Breast epithelium (tissue), 4 donors: ENCODE data around the gene EMILIN2. TPM values are rescaled to one million over a fixed set of nuclear protein-coding genes. Genes with fewer than 3 reads are reported as not detected.
A peak's percentile ranks its signal among the peaks of the same experiment; 100 is the strongest.

ENCODE experiments used
- DNase-seq, 2 donors: peaks; one replicate each; pipeline ENCODE4 v3.0.0-alpha.2; 2019; ENCODE audit warnings: low spot score in 2 of 2
- H3K27ac ChIP-seq, 2 donors: fragments of 200-600 bp; sonication (generic) in 1 of 2; one replicate each; pipeline ENCODE4 v1.5.1; 2016 to 2019; ENCODE audit warnings: mild to moderate bottlenecking in 1 of 2
- H3K27me3 ChIP-seq, 2 donors: fragments of 200-600 bp; sonication (generic) in 1 of 2; one replicate each; pipeline versions ENCODE4 v1.5.1 to v1.6.0; 2017 to 2019; ENCODE audit warnings: control low read depth in 1 of 2, mild to moderate bottlenecking in 1 of 2
- H3K36me3 ChIP-seq: fragments of 200-600 bp; one replicate; pipeline ENCODE4 v1.5.1; 2019
- H3K4me1 ChIP-seq, 2 donors: fragments of 200-600 bp; sonication (generic); one replicate each; pipeline ENCODE4 v1.5.1; 2016 to 2019; ENCODE audit warnings: control low read depth in 1 of 2
- H3K4me3 ChIP-seq, 3 donors: fragments of 200-600 bp; sonication (generic); 1 replicate in 2 of 3; 2 replicates in 1 of 3; pipeline ENCODE4 v1.5.1; 2016 to 2019; ENCODE audit warnings: mild to moderate bottlenecking in 3 of 3, moderate library complexity in 2 of 3
- H3K9me3 ChIP-seq, 2 donors: fragments of 200-600 bp; sonication (generic) in 1 of 2; one replicate each; pipeline ENCODE4 v1.5.1; 2016 to 2019; ENCODE audit warnings: control low read depth in 1 of 2
- CTCF ChIP-seq, 3 donors: fragments of 450-650 bp; IDR thresholded peaks; one replicate each; pipeline ENCODE4 v1.5.1; 2016 to 2017; ENCODE audit warnings: antibody characterized with exemption in 3 of 3, mild to moderate bottlenecking in 3 of 3, moderate library complexity in 3 of 3
- POLR2A ChIP-seq: fragments of 450-650 bp; IDR thresholded peaks from one replicate; pipeline ENCODE4 v1.6.1; 2016; ENCODE audit warnings: antibody characterized with exemption, mild to moderate bottlenecking, moderate library complexity
- POLR2AphosphoS5 ChIP-seq, 3 donors: sonication (generic); formaldehyde crosslinking; IDR thresholded peaks; one replicate each; pipeline ENCODE4 v1.6.1; 2017; ENCODE audit warnings: antibody characterized with exemption in 3 of 3
- intact Hi-C: fragments of 100-400 bp; cut with DNase I; formaldehyde crosslinking; loops from one replicate; pipeline ENCODE4 v1.15.1; 2023; ENCODE audit warnings: low total_unique reads
- total RNA-seq, 3 donors: library from RNA; depleted of rRNA; stranded (reverse); fragments of >200 nt; gene quantifications; one replicate each; pipeline ENCODE4 v1.1.0, GENCODE V29; 2016

Gene EMILIN2
- total RNA-seq, 3 donors from 2014 or later = 23.9 to 45.1 (median 32.4) TPM

- intact Hi-C loops = no loop called here
- Histone ChIP-seq H3K9me3 (no peaks in the 10 kb centered on the region), H3K27ac (peak overlapping the region in 1 of 2 donors; percentile 58), H3K27me3 (no peaks in the 10 kb centered on the region), H3K36me3 (no peaks in the 10 kb centered on the region), H3K4me3 (no peak overlapping the region), H3K4me1 (no peaks in the 10 kb centered on the region)
- DNase-seq = no peak
- TF ChIP-seq CTCF (IDR thresholded peaks at IDR 0.05) (no peak), POLR2AphosphoS5 (IDR thresholded peaks at IDR 0.05) (no peak), POLR2A (no peak)
Observed at GRCh38 chr18:2898186-2898640, 51.4 kb downstream of the EMILIN2 start.

GRCh38 chr18:2900684-2901422, 54.0 kb downstream of the EMILIN2 start:
- peak overlapping the region; percentile 4 to 80 for H3K27ac ChIP-seq
- no peak for TF ChIP-seq POLR2A
- no peak for TF ChIP-seq POLR2AphosphoS5 (IDR thresholded peaks at IDR 0.05)
- no peak for TF ChIP-seq CTCF (IDR thresholded peaks at IDR 0.05)
- intact Hi-C loops = no loop called here
- DNase-seq = no peak
- no peak overlapping the region for H3K4me3 ChIP-seq
- H3K4me1 ChIP-seq = no peaks in the 10 kb centered on the region
- H3K27me3 ChIP-seq = no peaks in the 10 kb centered on the region
- H3K9me3 ChIP-seq = no peaks in the 10 kb centered on the region
- no peaks in the 10 kb centered on the region for H3K36me3 ChIP-seq

- Histone ChIP-seq H3K4me3 (no peak overlapping the region), H3K9me3 (no peaks in the 10 kb centered on the region), H3K4me1 (no peaks in the 10 kb centered on the region), H3K36me3 (no peaks in the 10 kb centered on the region), H3K27ac (peak overlapping the region; percentile 67 to 80), H3K27me3 (no peaks in the 10 kb centered on the region)
- TF ChIP-seq POLR2AphosphoS5 (IDR thresholded peaks at IDR 0.05) (peak in 2 of 3 donors; percentile 39 to 45), CTCF (IDR thresholded peaks at IDR 0.05) (no peak)
- DNase-seq = no peak
- intact Hi-C loops = no loop called here
Observed at GRCh38 chr18:2901423-2901985, 54.7 kb downstream of the EMILIN2 start.

- Histone ChIP-seq H3K27me3 (no peaks in the 10 kb centered on the region), H3K4me1 (no peaks in the 10 kb centered on the region), H3K27ac (peak overlapping the region; percentile 67 to 80), H3K4me3 (no peak overlapping the region), H3K9me3 (no peaks in the 10 kb centered on the region), H3K36me3 (no peaks in the 10 kb centered on the region)
- intact Hi-C loops = no loop called here
- DNase-seq = no peak
- TF ChIP-seq POLR2AphosphoS5 (IDR thresholded peaks at IDR 0.05) (no peak), CTCF (IDR thresholded peaks at IDR 0.05) (no peak), POLR2A (no peak)
Observed at GRCh38 chr18:2902327-2902726, 55.5 kb downstream of the EMILIN2 start.

GRCh38 chr18:2903006-2903405, 56.2 kb downstream of the EMILIN2 start:
- Histone ChIP-seq H3K4me1 (no peaks in the 10 kb centered on the region), H3K9me3 (no peaks in the 10 kb centered on the region), H3K36me3 (no peaks in the 10 kb centered on the region), H3K27ac (peak overlapping the region; percentile 67 to 80), H3K4me3 (no peak overlapping the region), H3K27me3 (no peaks in the 10 kb centered on the region)
- peak in 1 of 2 donors; percentile 51 for DNase-seq
- TF ChIP-seq POLR2A = no peak
- peak in 1 of 3 donors; percentile 56 for TF ChIP-seq POLR2AphosphoS5 (IDR thresholded peaks at IDR 0.05)
- intact Hi-C loops = no loop called here
